NCI-H1436 (cell line): ENCODE results near the gene MADD.
A peak's percentile ranks its signal among the peaks of the same experiment; 100 is the strongest.

Experiments used
- DNase-seq: peaks from one replicate; lab custom pipeline; 2025; lab: John Stamatoyannopoulos, UW

MADD gene

DNA sequence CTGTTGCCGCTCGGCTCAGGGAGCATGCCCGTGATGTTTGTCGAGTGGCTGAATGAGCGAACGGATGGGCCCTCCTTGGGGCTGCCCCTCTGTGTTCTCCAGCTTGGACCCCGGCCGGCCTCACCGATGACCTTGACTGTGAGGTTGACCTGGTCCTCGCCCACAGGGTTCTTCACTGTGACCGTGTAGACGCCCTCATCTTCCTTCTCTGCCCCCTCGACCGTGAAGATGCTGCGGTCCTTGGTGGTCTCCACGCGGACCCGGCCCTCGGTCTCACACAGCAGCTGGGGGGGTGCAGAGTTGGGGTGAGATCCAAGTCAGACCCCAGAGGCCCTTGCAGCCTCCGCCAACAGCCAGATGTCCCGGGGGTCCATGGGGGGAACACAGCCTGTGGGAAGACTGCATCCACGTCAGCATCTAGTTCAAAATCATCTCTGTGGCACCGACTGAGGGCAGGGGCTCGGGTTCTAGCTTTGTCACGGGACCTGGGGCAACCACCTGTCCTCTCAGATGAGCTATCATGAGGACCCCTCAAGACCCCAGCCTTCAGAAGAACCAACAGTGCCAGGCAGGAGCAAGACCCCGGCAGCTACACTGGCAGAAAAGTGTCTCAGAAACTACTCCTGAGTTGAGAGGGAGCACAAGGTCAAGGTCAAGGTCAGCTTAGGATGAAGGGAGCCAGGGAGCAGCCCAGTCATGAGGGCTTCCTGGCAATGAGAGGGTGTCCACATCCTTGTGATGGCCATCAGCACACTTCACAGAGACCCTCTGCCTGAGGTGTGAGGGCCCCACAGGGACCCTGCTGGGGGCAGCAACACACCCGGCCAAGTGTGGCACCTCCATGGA, 68.7 kb downstream of the MADD start:
- no peak for DNase-seq

DNA sequence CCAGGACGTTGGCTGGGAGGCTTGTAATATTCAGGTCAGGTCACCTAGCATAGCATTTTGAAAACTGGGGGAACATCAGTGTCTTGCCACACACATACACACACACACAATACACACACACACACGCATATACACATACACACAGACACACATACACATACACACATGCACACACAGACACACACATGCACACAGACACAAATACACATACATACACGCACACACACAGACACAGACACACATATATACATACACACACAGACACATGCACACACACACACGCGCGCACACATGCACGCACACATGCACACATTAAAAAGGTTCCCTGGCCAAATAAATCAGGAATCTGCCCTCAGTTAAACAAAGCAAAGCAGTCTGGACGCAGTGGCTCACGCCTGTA, 70.1 kb downstream of the MADD start:
- DNase-seq, result no peak

DNA sequence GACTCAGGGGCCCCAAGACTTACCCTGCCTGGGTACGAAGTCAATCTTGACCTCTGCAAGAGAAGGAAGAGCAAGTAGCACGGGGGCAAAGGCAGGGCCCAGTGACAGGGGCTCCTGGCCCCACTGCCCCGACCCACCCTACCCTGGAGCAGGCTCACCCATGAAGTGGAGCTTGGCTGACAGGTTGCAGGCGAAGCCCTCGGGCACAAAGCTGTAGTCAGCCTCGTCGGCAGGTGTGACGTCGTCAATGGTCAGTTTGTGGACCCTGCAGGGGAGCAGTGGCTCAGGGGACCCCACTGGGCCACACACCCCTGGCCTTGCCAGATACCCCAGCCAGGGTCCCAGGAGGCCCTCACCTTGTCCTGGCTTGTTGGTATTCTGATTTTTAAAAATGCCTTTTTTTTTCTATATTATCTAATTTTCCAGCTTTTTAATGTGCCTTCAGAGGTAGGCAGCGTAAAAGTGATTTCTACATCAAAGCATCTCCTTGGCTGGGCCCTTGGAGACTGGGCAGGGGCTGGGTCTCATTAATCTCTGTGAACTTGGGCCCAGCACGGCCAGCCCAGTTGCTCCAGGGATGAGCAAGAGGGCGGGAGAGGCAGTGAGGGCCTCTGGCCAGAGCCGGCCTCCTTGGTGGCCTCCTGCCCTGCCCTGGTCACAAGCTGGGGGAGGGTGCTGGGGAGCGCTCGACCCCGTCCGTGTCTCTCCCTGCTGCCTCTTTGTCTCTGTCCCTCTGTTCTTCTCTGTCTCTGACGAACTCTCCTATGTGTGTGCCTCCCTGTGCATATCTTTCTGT, 71.2 kb downstream of the MADD start:
- DNase-seq, result no peak

DNA sequence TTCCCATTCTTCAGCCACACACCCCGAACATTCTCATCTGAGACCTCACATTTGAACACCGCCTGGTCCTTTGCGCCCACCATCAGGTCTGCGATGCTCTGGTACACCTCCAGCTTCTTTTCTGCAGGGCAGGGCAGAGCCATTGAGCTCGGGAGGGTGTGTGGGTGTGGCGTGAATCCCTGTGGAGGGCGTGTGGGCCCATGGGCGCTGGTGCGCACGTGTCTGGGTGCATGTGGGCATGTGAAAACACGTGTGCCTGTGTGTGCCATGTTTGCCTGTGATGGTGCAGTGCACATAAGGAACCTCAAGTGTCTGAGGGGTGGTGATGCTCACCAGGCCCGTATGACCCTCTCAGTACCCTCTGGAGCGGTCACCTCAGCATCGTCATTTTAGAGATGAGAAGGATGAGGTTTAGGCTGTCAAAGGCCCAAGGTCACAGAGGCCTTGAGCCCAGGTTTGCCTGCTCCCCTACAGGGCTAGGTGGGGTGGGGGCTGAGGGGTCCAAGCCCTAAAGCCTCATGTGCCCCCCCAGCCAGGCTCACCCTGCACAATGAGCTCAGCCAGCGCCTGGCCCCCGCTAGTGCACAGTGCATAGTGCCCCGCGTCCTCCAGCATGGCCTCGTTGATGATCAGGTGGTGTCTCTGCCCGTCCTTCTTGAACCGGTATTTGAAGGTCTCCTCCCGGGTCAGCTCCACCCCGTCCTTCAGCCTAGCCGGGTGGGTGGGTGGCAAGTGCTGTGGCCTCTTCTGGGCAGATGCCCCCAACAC, 72.3 kb downstream of the MADD start:
- no peak for DNase-seq

DNA sequence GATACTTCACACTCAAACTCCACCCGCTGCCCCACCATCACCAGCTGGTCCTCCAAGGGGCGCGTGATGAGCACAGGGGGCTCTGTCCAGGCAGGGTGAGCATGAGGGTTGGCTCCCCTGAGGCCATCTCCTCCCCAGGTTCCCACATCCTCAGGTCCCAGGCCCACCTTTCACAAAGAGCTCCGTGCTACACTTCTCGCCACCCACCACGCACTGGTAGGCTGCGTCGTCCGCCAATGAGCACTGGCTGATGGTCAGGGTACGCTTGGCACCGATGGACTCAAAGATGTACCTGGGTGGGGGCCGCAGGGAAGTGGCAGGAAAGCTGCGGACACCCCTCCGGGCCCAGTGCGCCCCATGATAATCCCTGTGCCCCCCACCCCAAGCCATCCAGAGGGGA, 72.9 kb downstream of the MADD start:
- no peak for DNase-seq

DNA sequence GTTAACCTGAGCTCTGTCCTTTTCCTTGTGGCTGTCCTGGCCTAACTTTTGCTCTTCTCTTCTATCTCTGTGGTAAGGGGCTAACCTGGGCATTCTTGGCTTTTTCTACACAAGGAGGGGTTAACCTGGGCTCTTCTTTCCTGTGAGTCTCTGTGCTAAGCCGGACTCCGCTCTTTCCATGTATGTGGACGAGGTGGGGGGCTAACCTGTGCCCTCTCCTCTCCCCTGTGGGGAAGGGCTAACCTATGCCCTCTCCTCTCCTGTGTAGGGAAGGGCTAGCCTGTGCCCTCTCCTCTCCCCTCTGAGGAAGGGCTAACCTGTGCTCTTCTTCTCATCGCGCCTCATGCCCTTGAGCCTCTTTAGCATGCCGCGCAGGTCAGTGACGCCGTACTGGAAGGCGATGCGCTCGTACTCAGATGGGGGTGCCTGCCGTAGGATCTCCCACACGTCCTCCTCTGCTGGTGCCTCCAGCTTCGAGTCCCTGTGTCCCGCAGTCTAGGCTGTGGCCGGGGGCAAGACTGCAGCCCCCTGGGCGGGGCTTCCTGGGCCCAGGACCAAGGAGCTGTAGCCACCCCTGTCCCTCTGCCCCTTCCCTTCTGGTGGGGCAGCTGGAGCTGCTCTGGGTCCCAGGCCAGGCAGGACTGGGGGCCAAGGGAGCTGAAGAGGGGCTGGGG, 76.1 kb downstream of the MADD start:
- no peak for DNase-seq

DNA sequence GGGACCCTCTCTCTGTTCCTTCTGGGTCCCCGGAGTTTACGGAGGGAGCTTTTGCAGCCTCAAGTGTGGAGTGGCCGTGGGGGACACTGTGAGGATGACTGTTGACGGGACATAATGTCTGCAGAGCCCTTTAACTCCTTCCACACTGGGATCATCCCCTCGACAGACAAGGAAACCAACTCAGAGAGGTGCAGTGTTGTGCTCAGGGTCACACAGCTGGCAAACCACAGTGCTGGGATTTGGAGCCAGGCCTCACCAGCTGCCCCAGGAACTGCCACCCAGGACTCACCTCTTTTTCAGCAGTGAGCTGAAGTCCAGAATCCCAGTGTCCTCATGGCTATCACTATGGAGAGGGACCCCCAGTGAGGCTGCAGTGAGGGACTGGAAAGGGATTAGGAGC, 77.2 kb downstream of the MADD start:
- DNase-seq, result no peak

DNA sequence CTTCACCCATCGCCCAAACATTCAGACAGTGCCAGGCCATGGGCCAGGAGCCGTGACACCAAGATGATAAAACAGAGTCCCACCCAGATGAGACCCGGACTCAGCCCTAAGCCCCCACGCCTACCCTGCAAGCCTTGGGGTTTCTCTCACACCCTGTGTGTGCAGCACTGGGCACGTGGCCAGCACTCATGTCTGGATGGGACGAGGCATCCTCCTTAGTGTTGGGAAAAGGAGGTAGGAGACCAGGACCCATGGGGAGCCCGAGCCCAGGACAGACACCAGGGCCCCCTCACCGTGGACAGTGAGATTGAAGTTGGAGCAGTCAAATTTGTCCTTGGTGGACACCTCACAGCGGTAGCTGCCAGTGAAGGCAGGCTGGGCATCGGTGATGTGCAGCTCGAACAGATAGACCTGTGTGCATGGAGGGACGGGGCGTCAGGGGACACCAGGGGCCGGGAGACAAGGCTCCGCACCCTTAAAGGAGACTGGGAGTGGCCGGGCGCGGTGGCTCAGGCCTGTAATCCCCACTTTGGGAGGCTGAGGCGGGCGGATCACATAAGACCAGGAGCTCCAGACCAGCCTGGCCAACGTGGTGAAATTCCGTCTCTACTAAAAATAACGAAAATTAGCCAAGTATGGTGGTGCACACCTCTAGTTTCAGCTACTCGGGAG, 78.3 kb downstream of the MADD start:
- DNase-seq, result no peak

DNA sequence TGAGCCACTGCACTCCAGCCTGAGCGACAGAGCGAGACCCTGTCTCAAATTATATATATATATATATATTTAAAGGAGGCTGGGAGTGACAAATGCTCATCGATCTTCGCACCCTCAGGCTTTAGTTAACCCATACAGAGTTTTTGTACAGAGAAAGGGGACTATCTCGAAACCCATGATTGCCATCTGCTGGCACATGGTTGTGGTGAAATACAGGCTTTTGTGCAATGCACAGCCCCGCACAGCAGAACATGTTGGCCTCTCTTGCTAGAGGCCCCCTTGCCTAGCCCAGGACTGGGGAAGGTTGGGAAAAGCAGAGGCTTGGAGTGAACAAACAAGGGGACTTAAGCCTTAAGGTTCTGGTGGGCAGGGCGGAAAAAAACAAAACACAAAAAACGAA, 78.9 kb downstream of the MADD start:
- DNase-seq, result peak; percentile 38

DNA sequence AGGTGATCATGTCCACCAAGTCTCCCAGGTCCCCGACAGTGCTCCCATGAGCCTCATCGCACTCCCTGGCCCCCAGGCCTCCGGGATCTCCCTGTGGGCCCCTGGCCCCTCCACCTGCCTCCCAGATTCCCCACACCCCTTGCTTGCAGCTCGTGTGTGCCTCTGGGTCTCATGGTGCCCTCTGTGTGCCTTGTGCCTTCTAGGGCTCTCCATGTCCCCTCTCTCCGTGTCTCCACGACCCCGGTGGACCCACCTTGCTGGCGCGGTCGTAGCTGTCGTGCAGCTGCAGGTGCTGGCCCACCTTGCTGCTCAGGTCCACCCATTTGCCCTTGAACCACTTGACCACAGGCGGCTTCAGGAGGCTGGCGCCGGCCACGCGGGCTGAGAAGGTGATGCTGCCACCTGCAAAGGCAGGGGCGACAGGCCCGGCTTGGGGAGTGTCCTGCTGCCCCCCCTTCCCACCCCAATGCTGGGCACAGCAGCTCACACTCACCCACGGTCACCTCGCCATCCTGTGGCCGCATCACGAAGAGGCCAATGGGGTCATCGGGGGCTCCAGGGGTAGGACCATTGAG, 79.7 kb downstream of the MADD start:
- DNase-seq, result no peak

DNA sequence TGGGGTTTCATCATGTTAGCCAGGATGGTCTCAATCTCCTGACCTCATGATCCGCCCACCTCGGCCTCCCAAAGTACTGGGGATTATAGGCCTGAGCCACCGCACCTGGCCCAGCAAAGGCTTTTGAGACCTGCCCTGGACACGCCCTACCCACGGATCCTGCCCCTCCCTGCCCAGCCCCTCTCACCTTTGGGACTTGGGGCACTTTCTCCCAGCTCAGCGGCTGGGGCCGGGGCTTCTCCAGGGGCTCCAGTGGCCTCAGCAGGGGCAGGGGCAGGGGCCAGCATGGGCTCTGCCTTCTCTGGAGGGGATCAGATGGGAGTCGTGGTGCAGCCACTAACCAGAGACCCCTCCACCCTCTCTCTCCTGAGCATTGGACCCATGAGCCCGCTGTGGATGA, 80.4 kb downstream of the MADD start:
- DNase-seq, result no peak

DNA sequence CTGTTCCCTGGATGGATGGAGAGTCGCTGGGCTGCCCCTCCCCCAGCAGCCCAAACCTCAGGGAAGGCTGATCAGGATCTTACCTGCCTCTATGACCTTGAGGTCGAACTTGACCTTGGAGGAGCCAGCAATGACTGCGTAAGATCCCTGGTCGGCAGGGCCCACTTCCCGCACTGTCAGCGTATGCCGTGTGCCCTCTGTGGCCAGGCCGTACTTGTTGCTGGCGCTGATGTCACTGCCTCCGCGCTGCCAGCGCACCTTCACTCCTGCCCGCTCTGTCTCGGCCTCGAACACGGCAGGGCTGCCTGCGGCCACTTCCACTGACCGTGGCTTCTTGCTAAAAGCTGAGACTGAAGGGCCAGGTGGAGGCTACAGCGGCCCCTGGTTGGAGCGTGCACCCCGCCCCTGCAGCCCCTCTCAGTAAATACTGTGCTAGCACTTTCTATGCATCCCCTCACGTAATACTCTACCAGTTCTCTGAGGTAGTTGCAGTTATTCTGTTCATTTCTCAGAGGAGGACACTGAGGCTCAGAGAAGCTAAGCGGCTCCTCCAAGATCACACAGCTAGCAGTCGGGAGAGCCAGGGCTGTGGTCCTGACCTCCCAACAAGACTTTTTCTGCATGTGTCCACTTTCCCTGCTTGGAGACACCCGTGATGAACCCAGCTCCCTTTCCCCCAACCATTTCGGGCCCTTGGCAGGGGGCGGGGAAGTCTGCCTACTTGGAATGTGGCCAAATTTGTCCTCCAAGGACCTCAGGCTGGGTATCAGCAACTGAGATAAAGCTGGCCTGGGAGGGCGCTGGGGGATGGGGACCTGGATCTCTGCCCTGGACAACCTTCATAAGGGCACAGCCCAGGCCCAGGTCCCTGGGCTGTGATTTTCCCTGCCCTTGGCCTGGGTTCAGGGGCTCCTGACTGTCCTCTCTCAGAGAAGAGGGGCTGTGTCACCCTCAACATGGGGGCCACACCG, 81.5 kb downstream of the MADD start:
- DNase-seq, result no peak

DNA sequence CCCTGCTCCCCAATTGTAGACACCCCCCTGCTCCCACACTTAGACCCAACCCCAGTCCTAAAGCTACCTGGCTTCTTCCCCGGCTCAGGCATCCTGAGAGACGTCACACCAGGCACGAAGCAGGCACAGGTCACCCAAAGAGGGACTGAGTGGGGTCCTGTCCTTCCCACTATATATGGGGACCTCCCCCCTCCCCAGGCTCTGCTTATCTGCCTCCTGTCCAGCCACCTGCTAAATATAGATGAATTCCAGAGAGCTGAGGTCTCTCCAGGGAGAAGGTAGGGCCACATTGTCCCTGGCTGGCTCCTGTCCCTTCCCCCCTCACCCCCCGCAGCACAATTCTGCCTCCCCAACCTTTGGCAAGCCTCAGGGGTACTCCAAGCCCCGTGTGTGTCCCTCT, 82.6 kb downstream of the MADD start, which contains the start of gene MYBPC3:
TSS of gene MYBPC3 (minus strand) at position 147 of the 400 bp plus-strand sequence. CDS start at position 92, 55 bp downstream.
- no peak for DNase-seq

DNA sequence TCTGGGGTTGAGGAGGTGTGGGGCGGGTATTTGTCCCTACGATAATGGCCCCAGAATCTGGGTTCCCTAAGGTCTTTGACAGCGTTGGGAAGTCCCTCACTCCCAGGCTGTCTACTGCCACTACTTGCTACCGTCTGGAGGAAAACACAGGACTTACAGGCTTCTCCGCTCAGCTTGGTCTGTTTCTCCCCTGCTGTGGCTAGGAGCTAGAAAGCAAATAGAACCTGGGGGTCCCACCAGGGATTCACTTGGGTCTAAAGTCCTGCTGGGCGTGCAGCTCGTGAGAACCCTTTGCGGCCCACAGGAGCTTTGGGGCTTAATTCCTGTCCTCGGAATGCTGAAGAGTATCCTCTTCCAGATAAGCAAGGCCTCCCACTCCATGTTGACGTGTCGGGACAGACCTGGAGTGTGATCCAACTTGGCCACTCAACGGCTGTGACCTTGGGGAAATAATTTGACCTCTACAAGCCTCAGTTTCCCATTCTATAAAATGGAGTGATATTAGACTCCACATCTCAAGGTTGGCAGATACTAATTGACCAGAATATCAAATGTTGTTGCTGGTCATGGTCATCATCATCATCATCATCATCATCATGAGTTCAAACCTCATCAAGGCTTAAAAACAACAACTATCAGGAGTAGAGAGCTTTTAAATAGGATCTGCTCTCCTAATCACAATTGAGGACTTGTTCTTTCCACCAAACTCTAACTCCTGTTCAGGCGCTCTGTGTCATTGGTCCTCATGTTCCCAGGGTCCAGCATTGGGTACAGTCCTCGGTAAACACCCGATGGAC, 84.2 kb downstream of the MADD start:
- DNase-seq, result no peak

DNA sequence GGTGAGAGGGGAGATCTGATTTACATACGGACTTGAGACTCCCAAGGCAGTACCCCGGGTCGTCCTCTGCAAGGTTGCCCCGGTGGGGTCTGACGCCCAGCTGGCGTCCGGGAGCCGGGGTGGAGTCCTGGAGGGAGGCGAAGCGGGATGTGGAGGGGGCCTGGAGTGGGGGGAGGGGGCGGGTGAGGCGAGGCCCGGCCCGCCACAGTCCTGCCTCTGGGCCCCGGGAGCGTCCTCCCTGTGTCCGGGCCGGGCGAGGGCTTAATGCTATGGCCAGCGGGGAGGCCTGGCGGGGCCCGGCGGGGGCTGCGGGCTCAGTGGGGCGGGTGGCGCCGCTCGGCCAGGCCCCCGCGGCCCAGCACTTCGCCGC, 85.0 kb downstream of the MADD start:
- no peak for DNase-seq

DNA sequence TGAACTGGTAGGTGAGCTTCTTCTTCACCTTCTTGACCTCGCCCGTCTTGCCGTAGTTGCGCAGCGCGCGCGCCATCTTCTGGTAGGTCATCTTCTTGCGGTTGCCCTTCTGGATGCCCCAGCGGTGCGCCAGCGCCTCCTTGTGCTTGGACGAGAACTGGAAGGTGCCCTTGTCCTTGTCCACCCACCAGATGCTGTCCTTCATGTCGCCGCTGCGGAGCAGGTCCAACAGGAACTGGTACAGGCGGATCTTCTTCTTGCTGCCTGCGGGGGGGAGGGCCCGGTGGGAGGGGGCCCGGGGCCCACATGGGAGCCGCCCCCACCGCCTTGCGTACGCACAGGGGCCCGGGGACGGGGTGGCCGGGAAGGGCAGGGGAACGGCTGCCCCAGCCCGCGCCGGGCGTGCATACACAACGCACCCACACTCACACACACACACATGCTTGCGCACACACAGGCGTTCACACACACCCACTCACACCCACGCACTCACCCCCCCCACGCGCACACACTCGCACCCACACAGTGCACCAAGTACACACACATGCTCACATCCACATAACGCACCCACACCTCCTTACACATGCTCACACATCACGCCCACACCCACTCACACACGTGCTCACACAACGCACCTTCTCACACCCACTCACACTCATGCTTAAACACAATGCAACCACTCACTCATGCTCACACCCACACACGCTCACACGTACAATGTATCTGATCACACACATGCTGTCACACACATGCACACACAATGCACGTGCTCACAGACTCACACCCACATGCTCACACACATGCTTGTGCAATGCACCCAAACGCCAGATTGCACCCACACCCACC, 85.6 kb downstream of the MADD start:
- DNase-seq, result peak; percentile 90

DNA sequence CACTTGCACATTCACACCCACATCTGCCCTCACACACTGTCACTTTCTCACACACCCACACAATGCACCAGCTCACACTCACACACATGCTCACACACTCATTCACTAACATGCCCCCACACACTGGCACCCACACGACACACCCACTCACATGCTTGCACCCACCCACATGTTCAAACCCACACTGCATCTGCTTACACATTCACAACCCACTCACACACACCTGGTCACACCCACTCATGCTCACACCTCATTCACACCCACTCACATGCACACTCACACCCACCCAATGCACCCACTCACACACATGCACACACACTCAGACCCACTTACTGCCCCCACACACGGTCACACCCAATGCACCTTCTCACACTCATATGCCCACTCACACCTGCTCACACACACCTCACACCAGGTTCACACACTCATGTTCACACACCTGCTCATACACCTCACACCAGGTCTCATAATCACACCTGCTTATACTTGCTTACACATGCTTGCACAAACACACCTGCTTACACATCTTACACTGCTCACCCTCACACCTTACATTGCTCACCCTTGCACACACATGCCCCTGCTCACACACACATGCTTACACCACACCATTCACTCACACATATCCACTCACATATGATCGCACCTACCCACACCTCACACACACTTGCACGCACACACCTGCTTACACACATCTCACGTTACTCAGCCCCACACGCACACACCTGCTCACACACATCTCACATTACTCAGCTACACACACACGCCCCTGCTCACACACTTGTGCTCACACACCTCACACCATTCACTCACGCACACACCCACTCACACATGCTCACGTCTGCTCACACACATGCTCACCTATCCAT, 86.4 kb downstream of the MADD start:
- DNase-seq, result no peak
